ENCODE data around the gene HS1BP3. TPM values are rescaled to one million over a fixed set of nuclear protein-coding genes. Genes with fewer than 3 reads are reported as not detected.

Gene HS1BP3
- total and polyA plus RNA-seq, 9 of the 15 experiments (the other 6 are each of a cell fraction or from before 2014, with no cell fraction given) = 0.41 to 8.3 (median 5.9) TPM

DNA sequence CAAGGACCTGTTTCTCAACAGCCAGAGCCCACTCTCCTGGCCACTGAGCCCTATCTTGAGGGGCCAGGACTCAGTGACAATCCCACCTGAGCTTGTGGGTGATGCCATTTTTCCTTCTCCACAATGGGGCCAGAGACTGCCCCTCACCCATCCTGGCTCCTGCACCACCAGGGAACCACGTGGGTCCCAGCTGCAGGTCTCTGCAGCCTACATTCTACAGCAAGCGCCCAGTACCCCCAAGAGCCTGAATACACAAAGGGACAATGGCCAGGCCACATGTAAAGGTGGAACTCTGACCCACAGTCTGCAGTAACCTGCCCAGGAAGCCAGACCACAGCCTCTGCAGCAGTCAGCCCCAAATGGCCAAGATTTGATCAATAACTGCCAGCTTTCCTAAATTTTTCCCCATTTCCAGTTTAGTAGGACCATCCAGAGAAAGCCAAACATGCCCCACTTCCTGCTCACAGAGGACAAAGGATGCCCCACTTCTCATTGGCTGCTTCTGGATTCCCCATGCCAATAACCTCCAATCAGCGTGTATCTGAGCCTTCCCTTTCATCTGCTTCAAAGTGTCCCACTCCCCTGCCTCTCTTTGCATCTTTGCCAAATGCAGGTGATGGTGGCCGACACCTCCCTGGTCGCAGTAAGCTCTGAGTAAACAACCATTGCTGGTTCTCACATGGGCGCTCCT lies 19.1 kb downstream of the HS1BP3 start:
- no peak for ATAC-seq
- no peak for TF ChIP-seq RAD51 (IDR thresholded peaks at IDR 0.05; ENCODE audit: borderline replicate concordance, low read depth)
- peak; percentile 56 for TF ChIP-seq NFYB (IDR thresholded peaks at IDR 0.05; ENCODE audit: extremely low read depth, insufficient read length)
- POLR2A ChIA-PET = interaction anchor here (0.7 to 1.2 kb wide), 4 partner anchors 13 to 47 kb away, joined by 3 to 4 read pairs (median 3); no protein-coding TSS in a partner anchor
- no peak overlapping the region for H3K4me3 ChIP-seq
- no peaks in the 10 kb centered on the region for H4K20me1 ChIP-seq (replicated peaks; ENCODE audit: control insufficient read depth, insufficient read depth, low read length)
- 24% methylated on average over 5 of the region's 6 CpGs for WGBS (ENCODE audit: insufficient coverage, low coverage, missing lambda C conversion rate)
- no peaks in the 10 kb centered on the region for H3K36me3 ChIP-seq (ENCODE audit: control insufficient read depth, insufficient read depth, low read length)
- peaks cover 0 to 9% of the 10 kb centered on the region in 2 experiments; a peak in 1 of 5 replicates for H3K4me1 ChIP-seq (replicated peaks in 1 of 2; ENCODE audit: control insufficient read depth in 2 of 2, insufficient read depth in 2 of 2, low read length in 2 of 2)
- H3K9me1 ChIP-seq (ENCODE audit: control insufficient read depth, insufficient read depth, low read length) = no peaks in the 10 kb centered on the region
- no peak overlapping the region for H2AFZ ChIP-seq (ENCODE audit: low read depth, low read length)
- no peak overlapping the region for H3K27ac ChIP-seq (ENCODE audit: extremely low read depth, low read depth, low read length)
- peak; percentile 32 for FAIRE-seq
- no peak overlapping the region for H3K9ac ChIP-seq (ENCODE audit: insufficient read depth in 1 of 2, low read depth in 2 of 2, low read length in 2 of 2)
- H3K79me2 ChIP-seq (ENCODE audit: control insufficient read depth, insufficient read depth, low read length) = no peaks in the 10 kb centered on the region
- in situ Hi-C loops (cut with MboI) = loop anchor here (10.0 kb wide), 1 partner anchor 537 kb away; no protein-coding TSS in a partner anchor
- no peaks in the 10 kb centered on the region for H3K9me3 ChIP-seq (replicated peaks; ENCODE audit: control insufficient read depth, insufficient read depth, low read depth, low read length)
- intact Hi-C loops (cut with micrococcal nuclease) = loop anchor here (10.0 kb wide), 1 partner anchor 377 kb away; no protein-coding TSS in a partner anchor
- BruUV-seq (replicated peaks) = no TSS peak
- peaks cover 0 to 11% of the 10 kb centered on the region in 2 experiments; a peak in 1 of 5 replicates for H3K27me3 ChIP-seq (ENCODE audit: control insufficient read depth in 2 of 2, insufficient read depth in 2 of 2, low read length in 2 of 2)
- DNase-seq (ENCODE audit: extremely low read depth in 1 of 4, low spot score in 3 of 4) = peak in 1 of 4 experiments; percentile 41
- H3K4me2 ChIP-seq (ENCODE audit: insufficient read depth, low read length) = no peak overlapping the region
- CTCF ChIA-PET (ENCODE audit: low intra/inter-chr PET ratio) = no interaction called here

DNA sequence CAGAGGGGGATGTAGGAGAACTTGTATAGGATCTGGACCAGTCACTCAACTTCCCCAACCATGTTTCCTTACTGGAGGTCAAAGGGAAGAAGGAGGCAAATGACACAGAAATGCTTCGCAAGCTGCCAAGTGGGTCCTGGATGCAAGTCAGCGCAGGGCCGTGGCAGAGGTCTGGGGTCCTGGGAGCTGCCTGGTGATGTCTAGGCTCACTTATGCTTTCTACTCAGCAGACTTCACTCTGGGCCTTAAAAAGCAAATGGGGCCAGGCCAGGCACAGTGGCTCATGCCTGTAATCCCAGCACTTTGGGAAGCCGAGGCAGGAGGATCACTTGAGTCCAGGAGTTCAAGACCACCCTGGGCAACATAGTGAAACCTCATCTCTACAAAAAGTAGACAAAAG lies 19.9 kb downstream of the HS1BP3 start:
- POLR2A ChIA-PET = interaction anchor here (0.7 to 0.8 kb wide), 2 partner anchors 13 to 46 kb away, joined by 3 read pairs; no protein-coding TSS in a partner anchor
- Histone ChIP-seq H3K9ac (ENCODE audit: insufficient read depth in 1 of 2, low read depth in 2 of 2, low read length in 2 of 2) (no peak overlapping the region), H2AFZ (ENCODE audit: low read depth, low read length) (no peak overlapping the region), H3K9me3 (replicated peaks; ENCODE audit: control insufficient read depth, insufficient read depth, low read depth, low read length) (no peaks in the 10 kb centered on the region), H3K4me2 (ENCODE audit: insufficient read depth, low read length) (no peak overlapping the region), H3K4me1 (replicated peaks in 1 of 2; ENCODE audit: control insufficient read depth in 2 of 2, insufficient read depth in 2 of 2, low read length in 2 of 2) (peaks cover 0 to 7% of the 10 kb centered on the region in 2 experiments; a peak in 1 of 5 replicates), H3K27me3 (ENCODE audit: control insufficient read depth in 2 of 2, insufficient read depth in 2 of 2, low read length in 2 of 2) (peaks cover 0 to 11% of the 10 kb centered on the region in 2 experiments; a peak in 1 of 5 replicates), H3K9me1 (ENCODE audit: control insufficient read depth, insufficient read depth, low read length) (no peaks in the 10 kb centered on the region), H4K20me1 (replicated peaks; ENCODE audit: control insufficient read depth, insufficient read depth, low read length) (no peaks in the 10 kb centered on the region), H3K4me3 (no peak overlapping the region), H3K36me3 (ENCODE audit: control insufficient read depth, insufficient read depth, low read length) (no peaks in the 10 kb centered on the region), H3K27ac (ENCODE audit: extremely low read depth, low read depth, low read length) (no peak overlapping the region), H3K79me2 (ENCODE audit: control insufficient read depth, insufficient read depth, low read length) (no peaks in the 10 kb centered on the region)
- FAIRE-seq = no peak
- CTCF ChIA-PET (ENCODE audit: low intra/inter-chr PET ratio) = no interaction called here
- ATAC-seq = no peak
- intact Hi-C loops (cut with micrococcal nuclease) (loop anchor here (10.0 kb wide), 1 partner anchor 376 kb away; no protein-coding TSS in a partner anchor), in situ Hi-C loops (cut with MboI) (loop anchor here (10.0 kb wide), 1 partner anchor 536 kb away; no protein-coding TSS in a partner anchor)
- 38% methylated on average over 4 of the region's 4 CpGs for WGBS (ENCODE audit: insufficient coverage, low coverage, missing lambda C conversion rate)
- no peak for DNase-seq (ENCODE audit: extremely low read depth in 1 of 4, low spot score in 3 of 4)
- BruUV-seq (replicated peaks) = no TSS peak
- TF ChIP-seq CBFA2T2 (conservative IDR thresholded peaks at IDR 0.05) (no peak), FOXA3 (CRISPR knock-in tag; conservative IDR thresholded peaks at IDR 0.05 in 1 of 2, IDR thresholded peaks at IDR 0.05 in 1 of 2) (no peak), NR2F6 (CRISPR knock-in tag; IDR thresholded peaks at IDR 0.05) (no peak), SRSF7 (optimal IDR thresholded peaks at IDR 0.05; ENCODE audit: low read depth, low read length) (no peak), BMI1 (IDR thresholded peaks at IDR 0.05; ENCODE audit: low read length) (no peak), ILK (tag; IDR thresholded peaks at IDR 0.05; ENCODE audit: borderline replicate concordance, low read depth) (no peak), MEF2A (IDR thresholded peaks at IDR 0.05; ENCODE audit: control insufficient read depth, low read depth, low read length) (no peak)
- TF ChIP-seq, protein P1, sequence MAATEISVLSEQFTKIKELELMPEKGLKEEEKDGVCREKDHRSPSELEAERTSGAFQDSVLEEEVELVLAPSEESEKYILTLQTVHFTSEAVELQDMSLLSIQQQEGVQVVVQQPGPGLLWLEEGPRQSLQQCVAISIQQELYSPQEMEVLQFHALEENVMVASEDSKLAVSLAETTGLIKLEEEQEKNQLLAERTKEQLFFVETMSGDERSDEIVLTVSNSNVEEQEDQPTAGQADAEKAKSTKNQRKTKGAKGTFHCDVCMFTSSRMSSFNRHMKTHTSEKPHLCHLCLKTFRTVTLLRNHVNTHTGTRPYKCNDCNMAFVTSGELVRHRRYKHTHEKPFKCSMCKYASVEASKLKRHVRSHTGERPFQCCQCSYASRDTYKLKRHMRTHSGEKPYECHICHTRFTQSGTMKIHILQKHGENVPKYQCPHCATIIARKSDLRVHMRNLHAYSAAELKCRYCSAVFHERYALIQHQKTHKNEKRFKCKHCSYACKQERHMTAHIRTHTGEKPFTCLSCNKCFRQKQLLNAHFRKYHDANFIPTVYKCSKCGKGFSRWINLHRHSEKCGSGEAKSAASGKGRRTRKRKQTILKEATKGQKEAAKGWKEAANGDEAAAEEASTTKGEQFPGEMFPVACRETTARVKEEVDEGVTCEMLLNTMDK (IDR thresholded peaks at IDR 0.05; ENCODE audit: borderline replicate concordance, insufficient read depth, low read depth, low read length, poor library complexity, severe bottlenecking) = no peak
